K562 (cell line): ENCODE data around the gene HYAL1. TPM values are rescaled to one million over a fixed set of nuclear protein-coding genes. Genes with fewer than 3 reads are reported as not detected.
A peak's percentile ranks its signal among the peaks of the same experiment; 100 is the strongest.

Experiments
- CCNT2 ChIP-seq: IDR thresholded peaks from 2 replicates; pipeline ENCODE4 v1.6.1; 2011; ENCODE audit warnings: borderline replicate concordance, low read depth, mild to moderate bottlenecking, moderate library complexity, mixed read lengths, low read length; ENCODE audit not compliant: insufficient read length; ENCODE audit errors: extremely low read depth
- MED1 ChIP-seq: sonication (generic); formaldehyde crosslinking; IDR thresholded peaks from 2 replicates; pipeline ENCODE4 v1.8.1; 2023; ENCODE audit warnings: missing genetic modification reagents, borderline replicate concordance
- MGA ChIP-seq: fragments of 450-650 bp; IDR thresholded peaks from 2 replicates; pipeline ENCODE4 v1.6.1; 2016; ENCODE audit warnings: mild to moderate bottlenecking, moderate library complexity
- NR2C2 ChIP-seq, 2 experiments: fragments of 200-800 bp in 1 of 2; sonication (Bioruptor generic) in 1 of 2; sonication (generic) in 1 of 2; formaldehyde crosslinking in 1 of 2; IDR thresholded peaks; 2 replicates each; pipeline versions ENCODE4 v1.6.1 to v1.8.0; 2016 to 2022; ENCODE audit warnings: mild to moderate bottlenecking in 1 of 2, missing compliant biosample characterization in 1 of 2, missing genetic modification characterization in 1 of 2, missing genetic modification reagents in 1 of 2
- NR4A1 ChIP-seq, 2 experiments: fragments of 250-450 bp in 1 of 2; fragments of 450-650 bp in 1 of 2; sonication (Bioruptor Pico) in 1 of 2; IDR thresholded peaks; 2 replicates each; pipeline versions ENCODE4 v1.4.0 to v1.6.1; 2016 to 2020; ENCODE audit warnings: mild to moderate bottlenecking in 2 of 2, missing compliant biosample characterization in 1 of 2, missing genetic modification characterization in 1 of 2, moderate library complexity in 1 of 2
- PRDM10 ChIP-seq: fragments of 450-650 bp; IDR thresholded peaks from 2 replicates; pipeline ENCODE4 v1.6.1; 2018; ENCODE audit not compliant: partially characterized antibody
- TAF1 ChIP-seq: IDR thresholded peaks from 2 replicates; pipeline ENCODE4 v1.6.1; 2011; ENCODE audit warnings: mild to moderate bottlenecking, low read length, moderate library complexity; ENCODE audit not compliant: insufficient read depth, control insufficient read depth, severe bottlenecking; ENCODE audit errors: extremely low read depth
- ZNF766 ChIP-seq: fragments of 200-800 bp; sonication (Bioruptor generic); conservative IDR thresholded peaks from 2 replicates; pipeline ENCODE4 v1.6.1; 2016; ENCODE audit warnings: missing genetic modification characterization, missing compliant biosample characterization
- polyA plus RNA-seq, 8 experiments: library from polyadenylated mRNA; depleted of rRNA in 4 of 8; stranded (reverse) in 5 of 8; unstranded in 3 of 8; fragments of >200 nt; fragmentation: Nextera tagmentation in 2 of 8; fragmentation: Illumina TruSeq in 1 of 8; extraction: Ambion mirVana in 2 of 8; extraction: Trizol in 1 of 8; gene quantifications; 2 replicates each; pipeline versions ENCODE4 v1.2.1 to v1.2.3, GENCODE V29; 2011 to 2014; ENCODE audit warnings: inconsistent platforms in 1 of 8, missing spikeins in 1 of 8
- total RNA-seq, 7 experiments: library from RNA; depleted of rRNA in 6 of 7; stranded (reverse); fragments of >200 nt in 6 of 7; fragmentation: Illumina TruSeq in 2 of 7; extraction: Trizol in 2 of 7; gene quantifications; 2 replicates each; pipeline versions ENCODE4 v1.2.1 to v1.2.3, GENCODE V29; 2011 to 2021; ENCODE audit warnings: low replicate concordance in 1 of 7

HYAL1 gene
- total and polyA plus RNA-seq, 9 of the 15 experiments (the other 6 are each of a cell fraction or from before 2014, with no cell fraction given), result 1.4 to 8.5 (median 4.7) TPM

GRCh38 chr3:50260027-50260941 lies 43.1 kb downstream of the HYAL1 start (continued):
- no peak for TF ChIP-seq MGA
- no peak for TF ChIP-seq MED1
- no peak for TF ChIP-seq NR2C2 (CRISPR knock-in tag; IDR thresholded peaks at IDR 0.05)
- TF ChIP-seq NR2C2 (tag; IDR thresholded peaks at IDR 0.05), result peak; percentile 42; the same call in 1 of the 2 replicates
- TF ChIP-seq ZNF766, result no peak
- peak; percentile 79 for TF ChIP-seq CCNT2
- no peak for TF ChIP-seq PRDM10
- TF ChIP-seq TAF1, result peak; percentile 54
- TF ChIP-seq NR4A1 (CRISPR knock-in tag; IDR thresholded peaks at IDR 0.05), result no peak
- TF ChIP-seq NR4A1 (tag; IDR thresholded peaks at IDR 0.05), result no peak
